Daoy (cell line): ENCODE data around the gene SMPD3. TPM values are rescaled to one million over a fixed set of nuclear protein-coding genes. Genes with fewer than 3 reads are reported as not detected.
"Not testable (repeated sequence)": the region's sequence is repeated elsewhere in the genome, so short reads cannot be mapped to it uniquely, and the experiment has no call there.

ENCODE experiments used
- DNase-seq: peaks from one replicate; pipeline ENCODE4 v3.0.0-alpha.2; 2015; ENCODE audit warnings: low read depth
- total RNA-seq: library from RNA; depleted of rRNA; stranded (reverse); fragments of >200 nt; shearing (Covaris generic); gene quantifications from 2 replicates; pipeline ENCODE4 v1.2.3, GENCODE V29; 2014; rRNA removed

Gene SMPD3
- 0.17 TPM in 1 of 2 replicates, not detected in the other for total RNA-seq

DNA sequence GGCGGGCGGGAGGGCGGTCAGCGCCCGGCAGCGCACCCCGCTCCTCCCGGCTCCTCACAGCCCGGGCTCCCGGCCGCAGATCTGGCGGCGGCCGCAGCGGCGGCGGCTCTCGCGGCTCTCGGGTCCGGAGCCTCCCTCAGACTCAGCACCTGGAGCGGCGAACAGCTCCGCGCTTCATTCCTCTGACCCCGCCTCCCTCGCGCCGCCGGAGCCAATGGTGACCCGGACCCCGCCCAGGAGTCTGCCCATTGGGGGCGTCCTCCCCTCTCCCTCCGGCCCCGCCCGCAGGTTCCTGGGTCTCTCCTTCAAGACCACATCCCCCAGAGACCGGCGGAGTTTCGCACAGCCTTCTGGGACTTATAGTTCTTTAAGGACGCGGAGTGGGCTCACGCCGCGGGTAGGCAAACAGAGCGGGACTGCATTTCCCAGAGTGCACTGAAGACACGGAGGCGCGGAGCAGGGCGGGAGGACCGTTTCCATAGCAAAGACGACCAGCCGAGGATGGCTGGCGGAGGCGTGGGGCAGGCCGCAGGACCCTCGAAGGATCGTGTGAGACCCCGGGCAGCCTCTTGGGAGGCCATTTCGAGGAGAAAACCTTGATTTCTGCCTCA, at the start of gene SMPD3:
TSS of gene SMPD3 (minus strand) at position 149 of the 611 bp plus-strand sequence. CDS start 76,327 bp downstream, outside the sequence.
- peak; percentile 98 for DNase-seq

DNA sequence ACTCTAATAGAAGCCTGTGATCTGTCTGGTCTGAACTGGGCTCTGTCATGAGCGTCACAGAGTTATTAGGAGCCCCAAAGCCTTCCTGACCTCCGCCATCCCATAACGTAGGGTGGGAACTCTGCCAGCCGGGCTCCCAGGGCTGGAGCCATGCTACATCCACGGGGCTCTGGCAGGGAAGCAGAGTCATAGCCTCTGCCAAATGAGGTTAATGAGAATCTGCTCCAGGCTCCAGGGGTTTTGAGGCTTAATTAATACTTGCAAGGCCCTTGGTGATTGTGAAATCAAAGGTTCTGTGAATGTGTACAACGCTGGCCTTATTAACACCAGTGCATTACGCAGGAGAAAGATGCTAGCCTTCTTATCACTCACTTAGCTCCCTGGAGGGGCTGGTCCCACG, 48.4 kb upstream of the SMPD3 start:
- DNase-seq, result no peak

DNA sequence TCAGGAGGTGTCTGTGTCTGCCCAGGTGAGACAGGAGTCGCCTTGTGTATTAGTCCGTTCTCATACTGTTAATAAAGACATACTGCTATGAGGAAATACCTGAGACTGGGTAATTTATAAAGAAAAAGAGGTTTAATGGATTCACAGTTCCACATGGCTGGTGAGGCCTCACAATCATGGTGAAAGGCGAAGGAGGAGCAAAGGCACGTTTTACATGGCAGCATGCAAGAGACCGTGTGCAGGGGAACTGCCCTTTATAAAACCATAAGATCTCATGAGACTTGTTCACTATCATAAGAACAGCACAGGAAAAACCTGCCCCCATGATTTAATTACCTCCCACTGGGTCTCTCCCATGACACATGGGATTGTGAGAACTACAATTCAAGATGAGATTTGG, 46.0 kb upstream of the SMPD3 start:
- not testable (repeated sequence) for DNase-seq

DNA sequence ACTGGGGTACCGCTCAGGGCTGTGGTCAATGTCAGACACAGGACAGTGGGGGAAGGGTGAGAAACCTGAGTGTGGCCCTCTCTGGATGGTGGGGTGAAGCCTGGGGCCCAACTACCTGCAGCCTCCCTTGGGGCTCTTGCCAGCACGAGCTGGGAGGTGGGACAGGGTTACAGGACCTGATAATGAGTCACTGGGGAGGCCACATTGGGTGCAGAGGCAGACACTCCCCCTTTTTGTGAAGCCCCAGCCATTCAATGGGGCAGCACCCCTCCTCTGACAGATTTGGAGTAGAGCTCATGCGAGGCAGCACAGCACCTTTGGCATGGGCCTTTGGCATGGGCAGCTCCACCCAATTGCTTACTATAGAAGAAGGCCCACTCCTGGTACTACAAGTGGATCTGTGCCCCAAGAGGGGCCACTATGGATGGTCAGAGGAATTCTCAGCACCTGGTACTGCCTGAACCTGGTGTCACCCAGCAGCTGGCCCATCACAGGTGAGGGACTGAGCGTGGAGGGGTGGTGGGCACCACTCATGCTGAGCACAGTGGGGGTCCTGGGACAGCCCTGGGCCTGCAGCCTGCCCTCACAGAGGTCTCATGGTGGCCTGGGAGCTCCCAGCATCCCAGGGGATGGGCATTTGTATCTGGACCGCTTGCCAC, 45.2 kb upstream of the SMPD3 start:
- no peak for DNase-seq

DNA sequence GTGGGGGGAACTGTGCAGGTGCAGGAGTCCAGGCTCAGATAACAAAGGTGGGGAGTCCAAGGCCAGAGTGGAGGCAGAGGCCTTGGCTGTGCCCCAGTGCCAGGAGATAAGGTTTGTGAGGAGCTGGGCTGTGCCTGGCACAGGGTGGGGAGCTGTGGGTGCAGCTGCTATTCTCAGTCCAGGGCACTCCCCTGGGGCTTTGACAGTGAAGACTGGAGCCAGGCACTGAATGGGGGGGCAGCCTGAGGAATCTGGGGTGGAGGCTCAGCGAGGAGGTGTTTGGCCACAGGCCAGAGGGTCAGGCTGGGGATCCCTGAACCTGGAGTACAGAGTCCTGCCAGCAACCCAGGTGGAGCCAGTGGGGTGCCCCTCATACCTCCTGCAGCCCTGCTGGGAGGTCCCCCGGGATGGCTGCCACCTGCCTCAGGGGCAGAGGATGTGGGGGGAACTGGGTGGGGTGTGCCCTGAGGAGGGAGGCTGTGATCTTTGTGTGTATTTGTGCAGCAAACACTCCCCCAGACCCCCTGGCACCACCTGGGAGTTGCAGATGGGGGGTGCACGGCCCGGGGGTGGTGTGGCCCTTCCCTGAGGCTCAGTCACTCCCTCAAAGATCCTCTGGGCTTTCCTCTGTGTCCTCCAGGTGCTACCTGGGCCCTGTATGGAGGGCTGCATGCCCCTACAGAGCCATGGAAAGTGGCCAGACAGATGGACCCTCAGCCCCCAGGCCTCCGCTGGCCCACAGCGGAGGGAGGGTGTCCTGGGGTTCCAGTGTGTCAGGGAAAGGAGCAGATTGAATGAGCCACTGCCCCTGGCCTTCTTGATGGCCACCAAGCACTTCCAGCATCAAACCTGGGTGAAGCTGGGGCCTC, 44.5 kb upstream of the SMPD3 start:
- DNase-seq, result no peak

DNA sequence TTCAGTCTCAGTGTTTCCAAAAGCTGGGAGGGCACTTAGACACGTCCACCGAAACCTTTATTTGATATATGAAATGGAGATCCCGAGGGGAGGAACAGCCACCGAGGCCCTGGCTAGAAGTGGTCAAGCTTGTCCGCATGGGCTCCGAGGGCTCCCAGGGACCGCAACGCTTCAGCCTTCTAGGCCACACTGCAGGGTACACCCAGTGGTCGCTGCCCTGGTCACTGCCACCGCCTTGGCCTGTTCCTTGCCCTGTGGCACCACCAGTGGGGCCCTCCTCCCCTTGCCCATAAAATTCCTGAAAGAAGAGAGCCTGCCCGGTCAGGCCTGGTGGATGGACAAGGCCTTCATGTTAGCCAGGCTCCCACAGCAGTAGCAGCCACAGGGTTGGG, 43.8 kb upstream of the SMPD3 start:
- no peak for DNase-seq

DNA sequence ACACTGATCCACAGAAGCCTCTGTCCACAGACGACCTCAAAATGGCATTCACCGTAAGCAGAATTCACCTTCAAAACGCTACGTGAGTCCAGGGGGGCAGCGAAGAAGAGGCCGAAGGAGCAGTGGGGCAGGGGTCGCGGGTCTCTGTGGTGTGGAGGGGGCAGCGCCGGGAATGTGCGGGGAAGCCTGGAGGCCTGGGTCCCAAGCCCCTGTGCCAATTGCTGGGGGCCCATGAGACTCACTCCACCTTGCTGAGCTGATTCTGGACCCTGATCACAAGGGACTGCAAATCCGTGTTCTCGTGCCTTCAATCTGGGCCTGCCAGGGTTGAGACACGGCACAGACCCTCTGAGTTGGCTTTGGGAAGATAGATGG, 43.3 kb upstream of the SMPD3 start:
- no peak for DNase-seq

DNA sequence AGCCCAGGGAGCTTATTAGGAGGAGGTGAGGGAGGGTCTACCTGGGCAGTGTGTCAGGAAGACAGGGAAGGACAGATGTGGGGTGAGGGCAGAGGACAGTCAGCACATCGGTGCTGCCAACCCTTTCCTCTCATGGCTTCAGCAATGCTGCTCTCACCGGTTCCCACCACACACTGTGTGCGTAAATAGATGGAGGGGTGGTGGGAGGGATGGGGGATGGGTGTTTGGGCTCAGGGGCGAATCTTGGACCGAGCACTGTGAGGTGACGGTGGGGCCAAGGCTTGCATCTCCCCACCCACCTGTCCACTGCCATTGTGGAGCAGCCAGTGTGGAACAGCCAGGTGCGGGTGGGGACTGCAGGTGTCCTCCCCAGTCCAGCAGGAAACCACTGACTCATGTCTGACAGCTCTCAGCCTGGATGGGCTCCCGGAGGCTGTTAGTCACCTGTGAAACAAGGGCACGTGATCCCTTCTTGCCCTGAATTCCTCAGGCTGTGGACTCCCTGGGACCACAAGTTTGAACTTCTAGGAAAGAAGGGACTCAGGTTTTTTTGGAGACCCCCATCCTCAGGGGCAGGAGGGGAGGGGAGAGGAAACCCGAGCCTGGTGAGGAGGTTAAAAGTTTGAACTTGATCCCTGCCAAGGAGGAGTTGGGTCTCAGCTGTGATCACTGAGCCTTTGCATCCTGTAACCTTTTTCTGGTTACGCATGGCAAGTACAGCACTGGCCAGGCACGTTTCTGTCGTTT, 42.7 kb upstream of the SMPD3 start:
- peak; percentile 68 for DNase-seq

DNA sequence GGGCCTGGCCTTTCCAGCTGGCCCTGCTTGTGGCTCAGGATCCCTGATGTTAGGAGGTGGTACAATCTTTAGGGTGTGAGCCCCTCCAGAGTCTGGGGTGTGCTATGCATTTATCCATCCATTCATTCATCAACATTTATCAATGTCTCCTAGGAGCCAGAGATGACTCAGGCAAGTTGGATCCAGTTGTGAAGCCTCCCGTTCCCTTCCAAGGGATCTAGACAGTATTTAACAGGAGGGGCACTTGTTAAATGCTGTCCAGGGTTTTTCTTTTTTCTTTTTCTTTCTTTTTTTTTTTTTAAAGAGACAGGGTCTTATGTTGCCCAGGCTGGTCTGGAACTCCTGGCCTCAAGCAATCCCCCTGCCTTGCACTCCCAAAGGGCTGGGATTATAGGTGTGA, 42.0 kb upstream of the SMPD3 start:
- DNase-seq, result no peak

DNA sequence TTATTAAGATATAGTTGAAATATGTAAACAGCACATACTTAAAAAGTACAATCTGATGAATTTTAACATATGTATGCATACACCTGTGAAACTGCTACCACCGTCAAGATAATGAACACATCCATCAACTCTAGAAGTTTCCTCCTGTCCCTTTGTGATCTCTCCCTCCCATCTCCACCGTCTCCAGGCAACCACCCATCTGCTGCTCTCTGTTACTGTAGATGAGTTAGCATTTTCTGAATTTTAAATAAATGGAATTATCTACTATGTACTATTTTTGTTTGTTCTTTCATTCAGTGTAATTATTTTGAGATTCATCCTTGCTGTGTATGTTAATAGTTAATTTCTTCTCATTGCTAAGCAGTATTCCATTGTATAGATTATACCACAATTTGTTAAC, 40.2 kb upstream of the SMPD3 start:
- DNase-seq, result no peak

DNA sequence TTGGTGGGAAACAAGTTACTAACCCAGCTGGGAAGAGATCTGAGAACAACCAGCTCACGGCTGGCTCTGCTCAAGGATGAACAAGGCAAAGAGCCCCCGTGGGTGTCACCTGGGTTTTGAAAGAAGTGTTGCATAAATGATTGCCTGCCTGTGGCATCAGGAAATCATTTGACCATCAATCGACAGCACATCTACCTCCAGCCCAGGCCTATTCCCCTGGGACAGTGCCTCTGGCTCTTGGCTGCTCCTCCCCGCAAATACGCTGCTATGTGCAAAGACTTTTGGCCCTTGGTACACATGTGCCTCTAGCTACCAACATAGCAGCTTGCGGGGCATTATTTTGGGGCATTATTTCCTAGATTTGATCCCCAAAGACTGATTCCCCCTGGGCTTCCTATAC, 39.4 kb upstream of the SMPD3 start:
- DNase-seq, result no peak

DNA sequence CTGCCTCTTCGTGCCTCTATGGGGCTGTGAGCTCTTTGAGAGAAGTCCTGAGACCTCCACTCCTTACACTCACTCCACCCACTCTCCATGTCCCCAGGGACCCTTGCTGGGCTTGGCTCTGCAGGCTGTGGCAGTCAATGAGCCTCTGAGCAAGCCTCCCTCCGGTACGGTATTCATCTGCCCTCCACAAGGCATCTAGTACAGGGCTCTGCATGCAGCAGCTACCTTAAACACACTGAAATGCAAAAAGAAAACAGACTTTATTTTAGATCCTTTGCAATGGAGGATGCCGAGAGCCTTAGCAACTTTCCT, 38.9 kb upstream of the SMPD3 start:
- no peak for DNase-seq

DNA sequence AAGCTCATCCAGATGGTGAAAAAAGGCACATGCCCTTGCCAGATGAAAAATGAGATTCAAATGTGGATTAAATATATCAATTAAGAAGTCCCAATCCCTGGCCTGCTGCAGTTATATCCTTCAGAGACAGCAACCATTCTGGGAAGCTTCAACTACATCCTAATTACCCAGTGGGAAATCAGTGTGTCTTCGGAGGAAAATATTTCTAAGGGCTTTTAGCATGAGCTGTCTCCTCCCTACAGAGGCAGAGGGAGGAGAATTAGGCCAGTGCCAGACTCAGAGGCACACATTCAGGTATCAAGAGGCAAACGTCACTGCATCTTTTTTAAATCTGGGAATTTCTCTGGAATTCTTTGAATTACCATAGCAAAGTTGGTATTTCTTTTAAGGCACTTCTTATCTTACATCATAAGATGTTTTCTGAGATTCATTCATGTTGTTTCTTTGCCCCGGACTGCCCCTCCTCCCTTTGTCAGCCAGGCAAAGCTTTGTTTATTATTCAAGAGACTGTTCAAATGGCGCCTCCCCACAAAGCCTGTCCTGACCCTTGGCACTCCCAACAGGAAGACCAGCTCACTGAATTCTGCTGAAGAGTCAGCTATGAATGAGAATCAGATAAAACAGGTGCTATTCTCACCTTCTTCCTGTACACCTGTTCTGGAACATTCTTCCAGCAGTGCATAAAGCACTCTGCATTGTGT, 38.3 kb upstream of the SMPD3 start:
- DNase-seq, result no peak

DNA sequence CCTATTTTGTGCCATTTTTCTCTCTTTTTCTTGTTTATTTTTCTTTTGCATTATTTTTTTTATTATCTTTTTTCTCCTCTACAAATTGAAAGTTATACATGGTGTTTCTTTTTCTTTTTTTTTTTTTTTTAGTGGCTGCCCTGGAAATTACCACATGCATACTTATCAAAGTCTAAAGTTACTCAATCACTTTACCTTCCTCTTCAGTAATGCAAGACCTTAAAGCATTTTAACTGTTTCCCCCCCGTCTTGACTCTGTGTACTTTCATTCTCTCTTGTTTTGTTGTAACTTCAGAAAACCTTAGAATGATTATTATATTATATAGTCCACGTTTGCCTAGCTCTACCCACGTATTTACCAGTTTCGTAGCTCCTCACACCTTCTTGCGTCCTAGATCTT, 33.3 kb upstream of the SMPD3 start:
- no peak for DNase-seq

DNA sequence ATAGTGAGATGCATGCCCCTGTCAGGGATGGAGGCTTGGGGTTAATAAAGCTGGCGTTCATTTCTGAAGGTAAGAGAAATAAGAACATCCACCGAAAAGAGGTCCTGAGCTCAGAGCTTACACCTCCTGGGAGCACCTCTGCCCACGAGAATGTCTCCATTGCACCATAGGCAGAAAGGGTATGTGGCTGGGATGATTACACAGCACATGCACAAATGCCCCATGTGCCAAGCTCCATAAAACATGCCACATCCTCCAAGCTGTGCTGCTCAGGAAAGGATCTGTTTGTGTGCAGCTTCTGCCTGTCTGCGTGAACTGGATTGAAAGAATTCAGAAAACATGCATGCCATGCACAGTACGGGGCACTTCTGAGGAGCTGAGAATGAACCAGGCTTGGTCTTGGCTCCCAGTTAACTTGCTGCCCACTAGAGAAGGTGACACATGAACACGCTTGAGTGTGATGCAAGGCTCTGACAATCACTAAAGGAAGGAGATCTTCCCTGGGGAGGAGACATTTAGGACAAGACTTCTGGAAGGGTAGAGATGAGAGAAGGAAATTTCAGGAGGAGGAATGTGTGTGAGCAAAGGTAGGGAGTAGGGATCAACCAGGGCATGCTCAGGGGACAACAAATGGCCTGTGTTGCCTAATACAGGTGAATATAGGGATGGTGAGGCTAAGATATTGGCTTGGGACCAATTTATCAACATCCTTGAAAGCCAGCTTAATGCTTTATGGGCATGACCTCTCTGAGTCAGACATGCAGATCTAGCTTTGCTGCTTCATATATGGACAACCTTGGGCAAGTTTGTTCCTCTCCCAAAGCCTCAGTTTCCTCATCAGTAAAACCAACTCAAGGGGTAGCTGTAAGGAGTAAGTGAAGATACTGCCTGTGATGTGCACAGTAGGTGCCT, 32.0 kb upstream of the SMPD3 start:
- no peak for DNase-seq

DNA sequence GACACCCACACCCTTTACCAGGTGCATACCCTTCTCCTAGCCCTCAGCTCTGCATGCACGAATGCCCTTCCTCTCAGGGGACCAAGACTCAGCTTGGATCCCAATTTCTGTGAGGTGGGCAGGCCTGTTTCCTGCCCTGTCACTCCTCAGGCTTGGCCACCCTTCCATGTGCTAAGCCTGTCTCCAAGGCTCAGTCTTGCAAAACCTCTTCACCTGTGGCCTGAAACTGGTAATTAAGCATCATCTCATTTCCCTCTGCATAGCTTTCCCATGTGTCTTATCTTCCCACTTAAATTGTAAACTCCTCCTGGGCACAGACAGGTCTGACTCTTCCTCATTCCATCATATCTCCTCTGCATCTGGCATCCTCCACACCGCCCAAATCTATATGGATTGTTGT, 31.0 kb upstream of the SMPD3 start:
- no peak for DNase-seq

DNA sequence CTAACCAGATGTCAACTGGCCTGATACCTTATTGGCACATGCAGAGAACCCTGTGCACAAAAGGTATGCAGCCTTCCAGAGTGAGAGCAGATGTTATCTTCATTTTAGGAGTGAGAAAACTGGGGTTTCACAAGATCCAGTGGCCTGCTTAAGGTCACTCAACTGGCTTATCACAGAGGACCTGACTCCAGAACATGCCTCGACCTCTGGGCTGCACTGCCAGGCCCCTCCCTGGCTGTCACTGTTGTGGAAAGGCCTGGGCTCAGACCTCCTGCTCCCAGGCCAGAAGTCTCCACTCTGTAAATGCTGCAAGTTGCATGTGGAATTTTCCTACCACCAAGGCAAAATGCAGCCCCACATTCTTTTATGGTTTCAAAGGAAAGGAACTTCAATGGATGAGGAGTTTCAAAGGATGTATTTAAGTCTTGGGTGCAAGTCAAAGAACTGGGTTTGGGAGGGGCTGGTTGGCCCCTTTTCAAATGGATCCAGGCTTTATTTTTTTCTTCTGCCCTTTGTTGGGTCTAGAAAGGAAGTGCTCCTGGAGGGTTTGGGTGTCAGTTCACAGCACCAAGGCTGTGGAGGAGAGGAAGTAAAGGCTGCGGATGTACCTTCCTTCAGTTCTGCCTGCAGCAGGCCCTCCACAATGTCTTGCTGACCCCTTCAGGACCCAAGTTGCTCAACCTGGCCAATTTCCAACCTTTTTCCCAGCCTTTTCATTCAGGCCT, 30.4 kb upstream of the SMPD3 start:
- no peak for DNase-seq

DNA sequence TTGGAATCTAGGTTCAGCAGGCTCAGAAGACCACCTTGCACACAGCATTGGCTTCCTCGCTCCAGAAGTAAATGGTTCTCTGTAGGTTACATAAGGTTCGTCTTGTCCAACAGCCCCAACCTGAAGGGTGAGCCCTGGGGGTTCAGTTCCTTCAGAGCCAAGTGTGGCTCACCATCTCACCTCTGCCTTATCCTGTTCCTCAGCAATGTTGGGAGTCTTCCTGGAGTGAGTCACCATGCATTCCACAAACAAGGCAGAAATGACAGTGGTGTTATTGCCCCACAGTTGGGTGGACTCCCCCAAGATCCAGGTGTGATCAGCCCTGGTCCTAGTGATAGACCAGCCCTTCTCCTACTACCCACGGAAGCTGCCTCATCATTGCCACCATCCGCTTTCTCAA, 26.8 kb upstream of the SMPD3 start:
- DNase-seq, result no peak

DNA sequence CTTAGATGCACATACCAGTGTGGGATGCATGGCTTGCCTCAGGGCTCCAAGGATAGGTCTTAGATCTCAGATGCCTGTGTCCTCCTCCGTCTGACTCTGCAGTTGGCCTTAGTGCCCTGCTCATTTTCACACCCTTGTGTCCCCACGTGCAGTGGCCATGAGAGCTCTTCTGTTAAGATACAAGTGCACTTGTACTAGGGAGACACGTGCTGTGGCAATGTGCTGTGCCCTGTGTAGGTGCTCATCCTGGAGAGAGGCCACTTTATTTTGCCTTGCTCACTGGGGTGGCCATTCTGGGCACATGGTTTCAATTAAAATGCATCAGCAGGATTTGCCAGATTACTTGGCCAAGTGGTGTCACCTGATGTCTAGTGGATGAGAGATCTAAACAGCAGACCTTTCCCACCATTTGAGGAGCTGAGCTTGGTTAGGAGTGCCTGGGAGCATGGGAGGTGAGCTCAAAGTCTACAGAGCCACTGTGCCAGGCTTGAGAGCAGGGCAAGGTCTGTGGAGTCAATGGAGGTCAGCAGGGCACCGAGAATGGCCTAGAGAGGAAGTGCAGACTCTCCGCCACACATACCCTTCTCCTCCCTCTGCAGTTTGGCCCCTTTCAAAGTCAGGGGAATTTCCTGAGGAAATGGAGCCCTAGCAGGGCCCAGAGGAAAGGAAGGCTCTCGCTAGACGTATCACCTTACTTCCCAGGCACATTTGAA, 25.2 kb upstream of the SMPD3 start:
- DNase-seq, result no peak
